ENCODE data around the gene ZYG11B.

- TF ChIP-seq, protein P1, sequence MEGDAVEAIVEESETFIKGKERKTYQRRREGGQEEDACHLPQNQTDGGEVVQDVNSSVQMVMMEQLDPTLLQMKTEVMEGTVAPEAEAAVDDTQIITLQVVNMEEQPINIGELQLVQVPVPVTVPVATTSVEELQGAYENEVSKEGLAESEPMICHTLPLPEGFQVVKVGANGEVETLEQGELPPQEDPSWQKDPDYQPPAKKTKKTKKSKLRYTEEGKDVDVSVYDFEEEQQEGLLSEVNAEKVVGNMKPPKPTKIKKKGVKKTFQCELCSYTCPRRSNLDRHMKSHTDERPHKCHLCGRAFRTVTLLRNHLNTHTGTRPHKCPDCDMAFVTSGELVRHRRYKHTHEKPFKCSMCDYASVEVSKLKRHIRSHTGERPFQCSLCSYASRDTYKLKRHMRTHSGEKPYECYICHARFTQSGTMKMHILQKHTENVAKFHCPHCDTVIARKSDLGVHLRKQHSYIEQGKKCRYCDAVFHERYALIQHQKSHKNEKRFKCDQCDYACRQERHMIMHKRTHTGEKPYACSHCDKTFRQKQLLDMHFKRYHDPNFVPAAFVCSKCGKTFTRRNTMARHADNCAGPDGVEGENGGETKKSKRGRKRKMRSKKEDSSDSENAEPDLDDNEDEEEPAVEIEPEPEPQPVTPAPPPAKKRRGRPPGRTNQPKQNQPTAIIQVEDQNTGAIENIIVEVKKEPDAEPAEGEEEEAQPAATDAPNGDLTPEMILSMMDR (conservative IDR thresholded peaks at IDR 0.05 in 1 of 2, IDR thresholded peaks at IDR 0.05 in 1 of 2; ENCODE audit: extremely low read depth in 1 of 2, insufficient read depth in 1 of 2, low read depth in 1 of 2, low read length in 2 of 2): no peak
- TF ChIP-seq EZH2 (IDR thresholded peaks at IDR 0.05; ENCODE audit: borderline replicate concordance, low read length): no peak
Measured at GRCh38 chr1:52834798-52835197, 108.5 kb downstream of the ZYG11B start.
